ENCODE data around the gene DDI2.
"Not testable (repeated sequence)": the region's sequence is repeated elsewhere in the genome, so short reads cannot be mapped to it uniquely, and the experiment has no call there.

The DDI2 gene

DNA sequence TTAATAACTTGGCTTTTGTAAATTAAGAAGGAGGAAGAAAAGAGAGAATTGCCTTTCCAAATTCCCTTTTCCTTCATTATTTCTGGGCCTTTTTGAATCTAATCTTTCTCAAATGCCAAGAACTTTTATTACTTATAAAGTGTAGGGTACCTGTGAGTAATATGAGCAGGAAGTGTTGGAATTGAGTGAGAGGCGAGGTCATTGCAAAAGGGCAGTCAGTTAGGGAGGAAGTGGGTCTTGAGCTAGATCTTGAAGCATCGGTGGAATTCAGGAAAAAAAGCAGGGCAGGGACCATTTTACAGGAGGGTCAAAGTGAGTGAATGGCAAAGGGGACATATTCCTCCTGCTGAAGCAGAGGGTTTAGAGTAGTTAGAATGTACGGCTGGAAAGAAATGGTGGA, 23.4 kb downstream of the DDI2 start:
- Mint-ChIP-seq H3K36me3 (peaks cover 72% of the 10 kb centered on the region), H3K27ac (no peak overlapping the region), H3K9me3 (no peaks in the 10 kb centered on the region), H3K4me1 (peaks cover 5% of the 10 kb centered on the region), H3K27me3 (no peaks in the 10 kb centered on the region), H3K4me3 (no peak overlapping the region)
- ATAC-seq, result no peak

DNA sequence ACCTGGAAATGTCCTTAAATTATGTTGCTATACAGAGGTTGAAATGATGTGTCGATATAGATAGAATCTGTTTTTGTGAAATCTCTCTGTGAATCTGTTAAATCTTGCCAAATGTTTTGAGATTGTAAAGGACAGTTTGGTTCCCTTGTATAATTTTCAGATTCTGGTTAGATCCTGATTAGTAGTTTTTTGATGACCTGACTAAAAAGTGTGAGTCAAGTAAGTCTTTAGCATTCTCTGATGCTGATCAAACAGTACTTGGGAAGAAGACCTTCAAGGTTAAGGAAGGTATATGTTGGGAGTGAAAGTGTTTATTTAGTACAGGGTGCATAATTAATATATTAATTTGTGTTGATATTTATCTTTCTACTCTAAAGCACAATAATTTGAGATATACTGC, 32.7 kb downstream of the DDI2 start:
- H3K36me3 Mint-ChIP-seq, result peaks cover 50% of the 10 kb centered on the region
- no peak overlapping the region for H3K27ac Mint-ChIP-seq
- no peaks in the 10 kb centered on the region for H3K9me3 Mint-ChIP-seq
- no peaks in the 10 kb centered on the region for H3K27me3 Mint-ChIP-seq
- no peaks in the 10 kb centered on the region for H3K4me1 Mint-ChIP-seq
- ATAC-seq, result no peak
- no peak overlapping the region for H3K4me3 Mint-ChIP-seq

DNA sequence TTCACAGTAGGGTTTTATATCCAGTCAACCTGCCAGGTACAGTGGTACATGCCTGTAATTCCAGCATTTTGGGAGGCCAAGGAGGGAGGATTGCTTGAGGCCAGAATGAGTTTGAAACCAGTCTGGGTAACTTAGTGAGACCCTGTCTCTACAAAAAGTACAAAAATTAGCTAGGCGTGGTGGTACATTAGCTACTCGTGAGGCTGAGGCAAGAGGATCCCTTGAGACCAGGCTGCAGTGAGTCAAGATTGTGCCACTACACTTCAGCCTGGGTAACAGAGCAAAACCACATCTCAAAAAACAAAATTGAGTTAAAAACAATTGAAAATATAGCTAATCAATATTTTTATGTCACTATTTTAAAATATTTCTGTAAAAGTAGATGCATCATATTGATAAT, 33.2 kb downstream of the DDI2 start:
- Mint-ChIP-seq H3K4me3 (no peak overlapping the region), H3K36me3 (peaks cover 45% of the 10 kb centered on the region), H3K27ac (no peak overlapping the region), H3K4me1 (no peaks in the 10 kb centered on the region), H3K27me3 (no peaks in the 10 kb centered on the region), H3K9me3 (no peaks in the 10 kb centered on the region)
- no peak for ATAC-seq

DNA sequence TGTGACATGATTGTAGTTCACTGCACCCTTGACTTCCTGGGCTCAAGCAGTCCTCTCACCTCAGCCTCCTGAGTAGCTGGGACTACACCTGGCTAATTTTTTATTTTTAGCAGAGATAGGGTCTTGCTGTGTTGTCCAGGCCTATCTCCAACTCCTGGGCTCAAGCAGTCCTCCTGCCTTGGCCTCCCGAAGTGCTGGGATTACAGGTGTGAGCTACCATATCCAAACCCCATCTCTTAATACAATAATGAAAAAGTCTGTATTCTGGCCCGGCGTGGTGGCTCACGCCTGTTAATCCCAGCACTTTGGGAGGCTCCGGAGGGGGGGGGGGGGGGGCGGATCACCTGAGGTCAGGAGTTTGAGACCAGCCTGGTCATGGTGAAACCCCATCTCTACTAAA, 34.9 kb downstream of the DDI2 start:
- not testable (repeated sequence) for H3K9me3 Mint-ChIP-seq, H3K27ac Mint-ChIP-seq, ATAC-seq, H3K27me3 Mint-ChIP-seq, H3K4me3 Mint-ChIP-seq, H3K4me1 Mint-ChIP-seq
- peaks cover 43% of the 10 kb centered on the region for H3K36me3 Mint-ChIP-seq

DNA sequence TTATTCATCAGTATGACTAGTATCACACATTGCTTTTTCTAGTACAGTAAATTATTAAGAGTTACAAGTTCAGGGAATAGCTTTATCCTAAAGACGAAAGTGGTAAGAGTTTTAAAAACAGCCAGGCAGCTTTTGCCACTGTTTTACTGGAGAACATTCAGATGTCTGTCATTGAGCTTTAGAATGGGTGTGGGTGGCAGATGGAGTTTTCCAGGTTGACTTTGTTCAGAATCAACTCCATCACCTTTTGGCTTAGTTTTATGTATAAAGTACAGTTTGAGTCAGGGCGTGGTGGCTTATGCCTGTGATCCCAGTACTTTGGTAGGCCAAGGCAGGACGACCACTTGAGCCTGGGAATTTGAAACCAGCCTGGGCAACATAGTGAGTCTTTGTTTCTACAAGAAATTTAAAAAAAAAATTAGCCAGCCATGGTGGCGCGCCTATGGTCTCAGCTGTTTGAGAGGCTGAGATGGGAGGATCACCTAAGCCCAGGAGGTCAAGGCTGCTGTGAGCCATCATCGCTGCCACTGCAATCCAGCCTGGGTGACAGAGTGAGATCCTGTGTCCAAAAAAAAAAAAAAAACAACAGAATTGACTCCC, 36.9 kb downstream of the DDI2 start:
- Mint-ChIP-seq H3K4me3 (no peak overlapping the region), H3K36me3 (peaks cover 27% of the 10 kb centered on the region), H3K27me3 (no peaks in the 10 kb centered on the region), H3K4me1 (no peaks in the 10 kb centered on the region), H3K9me3 (no peaks in the 10 kb centered on the region), H3K27ac (no peak overlapping the region)
- no peak for ATAC-seq

DNA sequence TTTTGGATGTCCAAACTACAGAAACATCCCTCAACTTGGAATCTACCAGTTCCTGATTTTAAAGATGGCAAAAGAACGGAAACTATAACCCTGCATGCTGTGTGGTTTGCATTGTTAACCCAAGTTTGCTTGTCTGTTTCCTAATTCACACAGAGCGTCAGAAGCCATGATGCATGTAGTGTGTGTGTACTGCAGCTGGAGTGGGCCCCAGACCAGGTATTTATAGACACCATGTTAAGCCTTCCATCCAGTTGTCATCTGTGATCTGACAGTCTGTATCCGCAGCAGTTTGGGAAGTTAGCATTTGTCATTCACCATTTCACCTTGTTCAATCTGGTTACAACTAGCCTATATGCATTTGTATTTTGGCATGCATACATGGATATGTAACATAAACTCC, 39.2 kb downstream of the DDI2 start:
- no peak for ATAC-seq
- Mint-ChIP-seq H3K27me3 (no peaks in the 10 kb centered on the region), H3K36me3 (peaks cover 32% of the 10 kb centered on the region), H3K9me3 (no peaks in the 10 kb centered on the region), H3K27ac (no peak overlapping the region), H3K4me3 (no peak overlapping the region), H3K4me1 (no peaks in the 10 kb centered on the region)

DNA sequence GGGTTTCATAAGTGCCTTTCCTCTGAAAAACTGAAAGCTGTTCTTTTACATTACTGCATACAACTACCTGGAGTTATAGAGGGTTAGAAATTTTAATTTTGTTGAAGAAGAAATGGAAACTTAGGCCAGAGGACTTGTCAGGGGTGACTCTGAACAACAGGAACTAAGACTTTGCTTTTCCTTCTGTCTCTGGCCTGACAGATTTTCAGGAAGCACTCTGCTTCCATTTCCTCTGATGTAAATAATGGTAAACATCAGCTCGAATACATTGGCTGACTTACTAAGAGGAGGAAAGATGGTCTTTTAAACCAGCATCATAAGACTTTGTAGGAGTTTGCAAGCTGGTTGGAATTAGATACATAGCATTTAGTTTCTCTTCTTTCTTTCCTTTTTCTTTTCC, 39.8 kb downstream of the DDI2 start:
- ATAC-seq, result no peak
- H3K4me3 Mint-ChIP-seq, result no peak overlapping the region
- no peak overlapping the region for H3K27ac Mint-ChIP-seq
- no peaks in the 10 kb centered on the region for H3K27me3 Mint-ChIP-seq
- H3K36me3 Mint-ChIP-seq, result peaks cover 33% of the 10 kb centered on the region
- H3K9me3 Mint-ChIP-seq, result no peaks in the 10 kb centered on the region
- H3K4me1 Mint-ChIP-seq, result no peaks in the 10 kb centered on the region

DNA sequence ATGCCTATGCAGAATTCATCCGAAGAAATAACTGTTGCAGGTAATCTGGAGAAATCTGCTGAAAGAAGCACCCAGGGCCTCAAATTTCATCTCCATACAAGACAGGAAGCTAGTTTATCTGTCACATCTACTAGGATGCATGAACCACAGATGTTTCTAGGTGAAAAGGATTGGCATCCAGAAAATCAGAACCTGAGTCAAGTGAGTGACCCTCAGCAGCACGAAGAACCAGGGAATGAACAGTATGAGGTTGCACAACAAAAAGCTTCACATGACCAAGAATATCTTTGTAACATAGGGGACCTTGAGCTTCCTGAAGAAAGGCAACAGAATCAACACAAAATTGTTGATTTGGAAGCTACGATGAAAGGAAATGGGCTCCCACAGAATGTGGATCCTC, 42.9 kb downstream of the DDI2 start:
- H3K4me3 Mint-ChIP-seq, result no peak overlapping the region
- H3K4me1 Mint-ChIP-seq, result no peaks in the 10 kb centered on the region
- no peaks in the 10 kb centered on the region for H3K9me3 Mint-ChIP-seq
- peaks cover 30% of the 10 kb centered on the region for H3K36me3 Mint-ChIP-seq
- H3K27ac Mint-ChIP-seq, result no peak overlapping the region
- no peaks in the 10 kb centered on the region for H3K27me3 Mint-ChIP-seq
- ATAC-seq, result no peak

DNA sequence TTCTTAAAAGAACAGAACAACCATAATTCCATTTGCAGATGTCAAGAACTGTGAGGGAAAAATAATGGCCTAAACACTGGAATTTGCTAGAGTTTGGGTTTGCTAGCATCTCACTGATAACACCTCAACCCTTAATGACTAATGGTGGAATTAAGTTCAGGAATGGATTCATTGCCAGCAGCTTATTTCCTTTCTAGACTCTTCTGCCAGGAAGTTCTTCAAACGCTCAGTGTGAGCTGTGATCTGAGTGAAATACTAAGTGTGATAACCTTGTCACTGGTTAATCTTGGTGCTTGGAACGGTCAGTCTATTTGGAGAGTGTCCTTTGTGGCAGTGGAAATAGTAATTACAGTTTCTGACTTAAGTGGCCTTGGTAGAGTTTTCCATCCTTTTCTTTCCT, 45.2 kb downstream of the DDI2 start:
- H3K9me3 Mint-ChIP-seq, result no peaks in the 10 kb centered on the region
- no peak for ATAC-seq
- no peak overlapping the region for H3K27ac Mint-ChIP-seq
- no peak overlapping the region for H3K4me3 Mint-ChIP-seq
- no peaks in the 10 kb centered on the region for H3K27me3 Mint-ChIP-seq
- H3K4me1 Mint-ChIP-seq, result no peaks in the 10 kb centered on the region
- H3K36me3 Mint-ChIP-seq, result peaks cover 33% of the 10 kb centered on the region

DNA sequence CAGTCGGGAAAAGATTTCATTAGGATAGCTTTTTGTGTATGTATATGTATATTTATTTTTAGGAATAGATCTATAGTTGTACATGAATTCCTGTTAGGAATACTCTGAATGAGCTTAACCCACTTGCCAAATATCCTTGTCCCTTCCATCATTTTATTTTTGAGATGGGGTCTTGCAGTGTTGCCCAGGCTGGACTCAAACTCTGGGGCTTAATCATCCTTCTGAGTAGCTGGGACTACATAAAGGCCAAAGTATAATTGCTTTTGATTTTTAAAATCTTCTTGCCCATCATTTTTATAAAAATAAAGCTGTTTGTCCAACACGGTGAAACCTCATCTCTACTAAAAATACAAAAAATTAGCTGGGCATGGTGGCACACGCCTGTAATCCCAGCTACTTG, 46.7 kb downstream of the DDI2 start:
- Mint-ChIP-seq H3K4me1 (no peaks in the 10 kb centered on the region), H3K36me3 (peaks cover 36% of the 10 kb centered on the region), H3K4me3 (no peak overlapping the region), H3K27ac (no peak overlapping the region), H3K27me3 (no peaks in the 10 kb centered on the region), H3K9me3 (no peaks in the 10 kb centered on the region)
- ATAC-seq, result no peak

DNA sequence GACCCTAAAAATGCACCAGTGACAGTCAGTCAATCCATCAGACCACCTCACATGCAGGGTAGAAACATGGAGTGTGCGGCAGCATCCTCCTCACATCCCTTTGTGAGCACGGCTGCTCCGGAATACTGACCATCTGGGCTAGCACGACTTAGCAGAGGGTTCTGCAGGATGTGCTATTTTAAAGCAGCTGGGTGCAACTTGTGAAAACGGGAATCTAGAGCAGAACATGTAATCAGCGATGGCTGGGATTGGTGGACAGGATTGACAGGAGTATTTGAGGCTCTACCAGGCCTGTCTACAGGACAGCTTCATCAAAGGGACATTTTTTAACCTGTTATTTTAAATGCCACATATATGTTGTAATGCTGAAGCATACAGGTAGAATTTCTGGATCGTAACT, 50.1 kb downstream of the DDI2 start:
- H3K27me3 Mint-ChIP-seq, result no peaks in the 10 kb centered on the region

DNA sequence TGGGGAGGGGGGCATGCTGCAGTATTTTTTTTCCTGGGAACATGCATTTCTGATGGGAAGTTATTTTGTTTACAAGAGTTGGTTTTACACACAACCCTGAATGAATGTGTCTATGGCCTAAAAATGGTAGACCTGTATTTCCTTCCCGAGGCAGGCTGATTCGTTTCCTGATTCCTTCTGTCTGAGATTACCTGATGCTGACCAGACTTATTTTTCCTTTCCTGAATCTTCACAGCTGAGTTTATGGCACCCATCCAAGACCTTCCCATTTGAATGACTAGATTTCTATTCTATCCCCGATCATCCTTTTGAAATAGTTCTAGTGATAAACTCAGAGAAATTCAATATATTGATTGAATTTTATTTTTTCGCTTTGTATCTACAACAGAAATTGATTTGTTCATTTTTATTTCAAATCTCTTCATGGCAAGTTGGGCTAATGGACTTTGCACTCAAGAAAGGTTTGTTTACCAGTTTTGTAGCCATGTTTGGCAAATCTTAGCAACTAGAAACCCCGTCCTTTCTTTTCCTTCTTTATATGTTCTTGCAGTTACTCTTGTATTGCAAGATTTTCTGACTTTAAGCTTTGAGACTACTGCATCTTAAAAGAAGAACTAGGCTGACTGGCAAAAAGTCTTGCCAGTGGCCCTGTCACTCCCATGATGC, 51.0 kb downstream of the DDI2 start:
- Mint-ChIP-seq H3K27me3 (no peaks in the 10 kb centered on the region), H3K36me3 (peaks cover 7% of the 10 kb centered on the region), H3K4me1 (peaks cover 15% of the 10 kb centered on the region), H3K27ac (no peak overlapping the region), H3K9me3 (no peaks in the 10 kb centered on the region), H3K4me3 (no peak overlapping the region)
- no peak for ATAC-seq

More for the DNA sequence above, 50.1 kb downstream of the DDI2 start:
- H3K4me3 Mint-ChIP-seq, result no peak overlapping the region
- H3K4me1 Mint-ChIP-seq, result peaks cover 15% of the 10 kb centered on the region
- H3K36me3 Mint-ChIP-seq, result peaks cover 8% of the 10 kb centered on the region
- ATAC-seq, result no peak
- H3K27ac Mint-ChIP-seq, result no peak overlapping the region
- H3K9me3 Mint-ChIP-seq, result no peaks in the 10 kb centered on the region

DNA sequence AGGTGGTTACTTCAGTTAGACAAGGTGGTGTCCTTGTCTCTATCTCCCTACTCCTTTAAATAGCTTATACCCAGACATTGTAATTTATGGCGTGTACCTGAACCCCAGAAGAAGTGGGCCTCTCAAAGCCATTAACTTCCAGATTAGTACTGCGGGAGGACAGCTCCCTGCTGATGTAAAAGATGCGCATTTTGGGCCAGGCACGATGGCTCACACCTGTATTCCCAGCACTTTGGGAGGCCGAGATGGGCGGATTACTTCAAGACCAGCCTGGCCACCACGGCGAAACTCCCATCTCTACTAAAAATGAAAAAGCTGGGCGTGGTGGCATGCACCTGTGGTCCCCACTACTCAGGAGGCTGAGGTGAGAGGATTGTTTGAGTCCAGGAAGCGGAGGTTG, 51.8 kb downstream of the DDI2 start:
- no peaks in the 10 kb centered on the region for H3K9me3 Mint-ChIP-seq
- H3K27ac Mint-ChIP-seq, result no peak overlapping the region
- no peak for ATAC-seq
- H3K4me3 Mint-ChIP-seq, result no peak overlapping the region
- H3K27me3 Mint-ChIP-seq, result no peaks in the 10 kb centered on the region
- peaks cover 15% of the 10 kb centered on the region for H3K4me1 Mint-ChIP-seq
- peaks cover 7% of the 10 kb centered on the region for H3K36me3 Mint-ChIP-seq

DNA sequence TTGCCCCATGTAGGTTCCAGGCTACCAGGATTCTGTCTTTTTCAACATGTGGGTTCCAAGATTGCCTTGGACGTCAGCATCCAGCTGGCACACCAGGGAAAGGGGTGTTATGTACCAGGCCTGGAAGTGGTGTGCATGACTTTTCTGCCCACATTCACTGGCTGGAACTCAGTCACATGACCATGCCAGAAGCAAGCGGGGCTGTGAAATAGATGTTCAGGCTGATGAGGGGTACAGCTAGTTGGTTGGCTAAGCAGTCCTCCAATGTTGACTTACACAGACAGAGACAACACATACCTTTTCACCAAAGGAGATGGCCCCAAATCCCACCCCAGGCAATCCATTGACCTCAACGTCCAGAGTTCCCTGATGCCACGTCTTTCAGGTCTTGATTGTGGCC, 52.6 kb downstream of the DDI2 start:
- ATAC-seq, result no peak
- no peak overlapping the region for H3K4me3 Mint-ChIP-seq
- H3K4me1 Mint-ChIP-seq, result peaks cover 15% of the 10 kb centered on the region
- H3K27me3 Mint-ChIP-seq, result no peaks in the 10 kb centered on the region
- no peaks in the 10 kb centered on the region for H3K9me3 Mint-ChIP-seq
- peaks cover 7% of the 10 kb centered on the region for H3K36me3 Mint-ChIP-seq
- H3K27ac Mint-ChIP-seq, result no peak overlapping the region

DNA sequence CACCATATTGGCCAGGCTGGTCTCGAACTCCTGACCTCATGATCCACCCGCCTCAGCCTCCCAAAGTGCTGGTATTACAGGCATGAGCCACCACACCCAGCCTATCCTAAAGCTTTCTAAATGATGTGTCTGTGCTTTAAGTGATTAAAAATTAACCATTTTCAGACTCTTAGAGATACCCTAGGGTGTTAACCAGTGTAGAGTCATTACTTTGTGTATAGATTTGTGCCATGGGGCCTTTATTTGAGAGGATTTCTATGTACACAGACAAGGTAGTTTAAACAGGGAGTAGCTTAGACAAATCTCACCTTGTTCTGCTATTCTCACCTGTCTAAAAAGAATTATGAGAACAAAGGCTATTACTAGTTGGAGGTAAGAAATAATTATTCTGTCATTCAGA, 54.2 kb downstream of the DDI2 start:
- Mint-ChIP-seq H3K36me3 (peaks cover 7% of the 10 kb centered on the region), H3K4me1 (peaks cover 15% of the 10 kb centered on the region), H3K9me3 (no peaks in the 10 kb centered on the region), H3K27me3 (no peaks in the 10 kb centered on the region), H3K27ac (peak overlapping the region; percentile 46), H3K4me3 (no peak overlapping the region)
- ATAC-seq, result no peak

DNA sequence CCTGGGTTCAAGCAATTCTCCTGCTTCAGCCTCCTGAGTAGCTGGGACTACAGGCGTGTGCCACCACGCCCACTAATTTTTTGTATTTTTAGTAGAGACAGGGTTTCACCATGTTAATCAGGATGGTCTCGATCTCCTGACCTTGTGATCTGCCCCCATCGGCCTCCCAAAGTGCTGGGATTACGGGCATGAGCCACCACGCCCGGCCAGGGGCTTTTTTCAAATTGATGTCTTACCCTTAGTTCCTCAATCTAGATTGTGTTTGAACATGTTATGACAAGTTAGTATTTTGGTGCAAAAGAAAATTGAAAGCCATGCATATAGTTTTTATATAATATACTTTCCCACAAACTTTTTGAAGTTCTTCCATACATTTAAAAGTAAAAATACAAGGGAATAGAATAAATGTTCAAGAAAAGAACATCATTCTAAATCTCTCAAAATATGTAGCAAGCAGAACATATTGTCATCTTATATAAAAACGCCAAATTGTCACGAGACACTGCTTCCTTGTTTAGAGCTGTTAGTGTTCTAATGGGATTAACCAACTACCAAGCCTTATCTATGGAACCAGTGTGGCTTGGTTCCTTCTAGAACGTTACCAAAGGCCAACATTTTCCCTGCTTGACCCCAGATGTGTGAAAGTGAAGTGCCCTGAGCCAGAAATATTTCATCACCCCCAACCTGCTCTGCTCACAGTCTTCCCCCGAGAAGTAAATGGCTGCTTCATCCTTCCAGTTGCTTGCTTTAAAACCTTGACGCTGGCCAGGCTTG, 57.3 kb downstream of the DDI2 start:
- H3K4me1 Mint-ChIP-seq, result peaks cover 18% of the 10 kb centered on the region
- H3K4me3 Mint-ChIP-seq, result no peak overlapping the region
- no peak overlapping the region for H3K27ac Mint-ChIP-seq
- H3K36me3 Mint-ChIP-seq, result no peaks in the 10 kb centered on the region
- ATAC-seq, result no peak
- peaks cover 3% of the 10 kb centered on the region for H3K9me3 Mint-ChIP-seq
- no peaks in the 10 kb centered on the region for H3K27me3 Mint-ChIP-seq

Measured in stimulated activated memory B cell treated with anti-CD40 and anti-IgM and Interleukin-4, amounts not matched to agents 10 μg/mL and 1 μg/mL and 100 μg/mL, for 72 hours (primary cell).